ENCODE results near the gene ASPHD2.
"Not testable (repeated sequence)": the region's sequence is repeated elsewhere in the genome, so short reads cannot be mapped to it uniquely, and the experiment has no call there.

ASPHD2 gene

GRCh38 chr22:26428515-26429457 lies at the start of gene ASPHD2:
TSS of gene ASPHD2 (plus strand) at chr22:26429260. CDS start at chr22:26433616, 4,356 bp downstream.
- peak; percentile 81 for DNase-seq (ENCODE audit: low spot score)

GRCh38 chr22:26380072-26380830 lies 48.8 kb upstream of the ASPHD2 start:
- DNase-seq (ENCODE audit: low spot score): no peak

- no peak for DNase-seq (ENCODE audit: low spot score)
Measured at GRCh38 chr22:26382782-26383181, 46.3 kb upstream of the ASPHD2 start.

DNA sequence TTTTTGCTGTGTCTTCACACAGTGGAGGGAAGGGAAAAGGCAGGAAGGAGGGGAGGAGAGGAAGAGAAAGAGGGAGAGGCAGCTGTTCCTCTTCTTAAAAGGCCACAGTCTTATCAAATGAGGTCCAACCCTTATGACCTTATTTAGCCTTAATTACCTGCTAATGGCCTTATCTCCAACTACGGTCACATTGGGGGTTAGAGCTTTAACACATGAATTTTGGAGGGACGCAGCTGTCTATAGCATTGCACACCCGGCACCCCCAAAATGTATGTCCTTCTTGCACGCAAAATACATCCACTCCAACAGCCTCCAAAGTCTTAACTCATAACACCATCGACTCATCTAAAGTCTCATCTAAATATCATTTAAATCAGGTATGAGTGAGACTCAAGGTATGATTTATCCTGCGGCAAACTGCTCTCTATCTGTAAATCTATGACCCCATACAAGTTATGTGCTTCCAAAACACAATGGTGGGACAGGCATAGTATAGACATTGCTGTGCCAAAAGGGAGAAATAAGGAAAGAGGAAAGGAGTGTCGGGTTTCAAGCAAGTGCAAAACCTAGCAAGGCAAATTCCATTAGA lies 45.0 kb upstream of the ASPHD2 start:
- DNase-seq (ENCODE audit: low spot score): no peak

GRCh38 chr22:26385164-26385563 lies 43.9 kb upstream of the ASPHD2 start:
- no peak for DNase-seq (ENCODE audit: low spot score)

DNA sequence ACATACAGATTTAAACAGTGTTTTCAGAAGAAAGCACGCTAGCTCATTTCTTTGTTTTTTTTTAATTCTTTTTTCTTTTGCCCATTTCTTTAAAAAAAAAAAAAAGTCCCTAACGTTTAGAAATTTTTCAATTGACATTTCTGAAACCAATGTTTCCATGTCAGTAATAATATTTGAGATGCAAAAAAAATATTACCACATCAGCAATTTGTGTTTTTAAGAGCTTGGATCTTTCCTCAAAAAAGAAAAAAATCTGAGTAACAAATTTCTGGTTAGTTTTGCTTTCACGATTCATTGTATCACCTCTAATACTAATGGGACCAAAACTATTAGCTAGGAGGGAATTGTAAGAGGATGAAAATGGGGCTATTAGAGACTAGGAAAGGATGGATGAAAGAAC lies 39.9 kb upstream of the ASPHD2 start:
- DNase-seq (ENCODE audit: low spot score): no peak

DNA sequence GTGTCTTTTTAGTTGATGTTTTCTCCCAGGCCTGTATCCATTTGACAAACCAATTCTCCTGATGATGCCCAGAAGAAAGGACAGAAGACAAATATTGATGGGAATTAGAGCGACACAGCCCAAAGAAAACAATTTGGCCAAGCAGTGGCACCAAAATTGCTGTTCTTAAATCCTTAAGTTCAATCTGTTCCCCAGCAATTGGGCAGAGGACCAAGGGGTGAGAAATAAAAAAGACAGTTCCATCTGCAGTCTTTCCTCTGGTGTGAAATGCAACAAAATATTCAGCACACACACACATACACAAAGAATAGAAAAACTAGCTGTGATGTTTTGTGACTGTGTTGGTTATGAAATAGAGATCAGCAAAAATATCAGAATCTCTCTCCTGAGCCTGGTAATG lies 38.0 kb upstream of the ASPHD2 start:
- DNase-seq (ENCODE audit: low spot score): no peak

DNA sequence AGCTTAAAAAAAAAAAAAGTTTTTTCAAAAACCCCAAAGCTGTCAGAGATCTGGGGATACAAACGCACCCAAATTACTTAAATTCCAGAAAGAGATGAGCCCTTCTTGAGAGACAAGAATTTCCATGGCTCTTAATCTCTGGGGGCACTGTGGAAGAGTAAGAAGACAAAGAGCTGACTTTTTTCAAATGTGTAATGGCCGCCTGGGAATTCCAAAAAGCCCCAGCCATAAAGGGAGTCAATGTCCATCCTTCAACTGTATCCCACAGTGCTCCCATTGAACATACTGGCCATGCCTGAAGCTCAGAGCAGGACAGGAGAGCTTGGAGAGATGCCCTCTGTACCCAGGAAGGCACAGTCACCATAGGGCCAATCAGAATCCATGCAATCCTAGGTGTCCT lies 37.4 kb upstream of the ASPHD2 start:
- no peak for DNase-seq (ENCODE audit: low spot score)

DNA sequence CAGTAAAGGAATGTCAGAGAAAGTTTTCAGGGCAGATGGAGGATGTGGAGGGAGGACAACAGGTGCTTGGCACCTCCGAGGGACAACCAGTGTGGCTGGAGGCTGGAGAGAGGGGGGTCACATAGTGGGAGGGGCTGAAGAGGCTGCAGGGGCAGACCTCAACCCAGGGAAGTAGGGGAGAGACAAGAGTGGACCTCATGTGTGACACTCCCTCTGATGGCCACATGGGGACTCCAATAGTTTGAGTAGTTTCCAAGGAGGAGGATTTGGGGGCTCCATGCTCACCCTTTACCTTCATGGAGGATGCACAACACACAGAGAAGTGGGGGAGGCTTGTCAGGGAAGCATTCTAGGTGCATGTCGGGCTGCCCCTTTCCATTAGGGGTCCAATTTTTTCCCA lies 35.1 kb upstream of the ASPHD2 start:
- no peak for DNase-seq (ENCODE audit: low spot score)

GRCh38 chr22:26394777-26395176 lies 34.3 kb upstream of the ASPHD2 start:
- DNase-seq (ENCODE audit: low spot score): no peak

DNA sequence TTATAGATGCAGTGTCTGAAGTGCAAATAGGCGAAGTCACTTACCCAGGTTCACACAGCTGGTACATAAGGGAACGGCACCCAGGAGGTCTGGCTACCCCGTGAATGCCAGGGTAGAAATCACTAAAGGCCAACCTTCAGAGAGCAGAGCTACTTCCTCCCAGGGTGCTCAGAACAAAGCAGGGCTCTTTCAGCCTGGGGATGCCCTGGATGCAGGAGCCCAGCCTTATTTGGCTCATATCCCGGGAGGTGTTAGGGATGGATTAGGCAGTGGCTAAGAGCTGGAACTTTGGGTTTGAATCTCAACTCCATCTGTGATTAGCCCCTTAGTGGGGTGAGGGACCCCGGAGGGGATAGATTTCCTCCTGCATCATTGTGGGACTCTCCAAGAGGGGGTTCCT lies 33.1 kb upstream of the ASPHD2 start:
- no peak for DNase-seq (ENCODE audit: low spot score)

DNA sequence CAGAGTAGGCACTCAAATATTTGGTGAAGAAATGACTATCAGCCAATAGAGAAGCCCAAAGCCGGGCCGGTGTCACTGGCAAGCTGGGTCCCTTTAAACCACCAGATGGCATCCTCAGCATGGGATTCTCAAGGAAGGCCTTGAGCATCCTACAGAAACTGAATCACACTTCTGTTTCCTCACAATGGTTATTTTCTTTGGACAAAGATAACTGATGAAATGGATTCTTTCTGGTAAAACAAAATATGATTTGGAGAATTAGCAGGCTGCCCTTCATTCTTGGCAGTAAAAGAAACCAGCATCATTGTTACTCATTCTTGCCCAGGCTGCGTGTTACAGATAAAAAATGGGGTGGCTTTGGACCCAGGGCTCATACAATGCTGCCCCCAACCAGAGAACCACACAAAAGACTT lies 30.3 kb upstream of the ASPHD2 start:
- peak; percentile 58 for DNase-seq (ENCODE audit: low spot score)

DNA sequence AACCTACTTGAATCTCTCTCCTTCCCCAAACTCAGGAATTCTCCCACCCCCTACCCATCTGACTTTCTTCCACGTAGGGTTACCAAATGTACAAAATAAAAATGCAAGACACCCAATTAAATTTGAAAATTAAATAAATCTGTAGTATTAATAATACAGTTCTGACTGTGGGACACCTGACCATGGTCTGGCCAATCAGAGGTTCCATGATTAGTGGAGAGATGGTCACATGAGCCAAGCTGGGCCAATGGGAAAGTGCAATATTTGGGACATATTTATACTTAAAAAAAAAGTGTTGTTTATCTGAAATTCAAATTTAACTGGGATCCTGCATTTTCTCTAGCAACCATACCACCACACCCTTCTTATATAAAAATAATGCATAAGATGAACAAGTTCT lies 29.8 kb upstream of the ASPHD2 start:
- DNase-seq (ENCODE audit: low spot score): no peak

- DNase-seq (ENCODE audit: low spot score): no peak
Measured at GRCh38 chr22:26401726-26402125, 27.3 kb upstream of the ASPHD2 start.

DNA sequence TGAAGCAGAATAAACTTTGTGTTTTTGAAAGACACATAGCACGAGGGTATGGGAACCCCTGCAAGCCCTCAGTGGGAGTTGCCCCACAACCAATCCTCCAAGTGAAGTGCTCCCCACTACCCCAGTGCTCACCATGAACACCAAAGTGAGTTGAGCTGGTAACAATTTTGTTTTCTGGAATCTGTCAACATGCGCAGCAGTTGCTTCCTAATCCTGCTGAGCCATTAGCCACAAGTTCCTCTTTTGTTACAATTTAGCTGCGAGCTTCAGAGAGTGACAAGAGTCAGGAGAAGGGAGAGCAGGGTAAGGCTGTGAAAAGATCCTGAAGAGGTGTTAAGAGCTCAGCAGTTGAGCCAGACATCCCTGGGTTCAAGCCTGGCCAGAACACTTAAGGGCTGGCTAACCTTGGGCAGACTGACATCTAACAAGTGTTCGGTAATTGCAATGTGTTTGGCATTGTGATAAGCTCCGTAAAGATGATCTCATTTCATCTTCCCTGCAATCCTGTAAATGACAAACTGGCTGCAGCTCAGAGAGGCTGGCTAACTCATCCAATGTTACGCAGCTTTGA lies 24.1 kb upstream of the ASPHD2 start:
- no peak for DNase-seq (ENCODE audit: low spot score)

- no peak for DNase-seq (ENCODE audit: low spot score)
Measured at GRCh38 chr22:26406118-26406517, 22.9 kb upstream of the ASPHD2 start.

DNA sequence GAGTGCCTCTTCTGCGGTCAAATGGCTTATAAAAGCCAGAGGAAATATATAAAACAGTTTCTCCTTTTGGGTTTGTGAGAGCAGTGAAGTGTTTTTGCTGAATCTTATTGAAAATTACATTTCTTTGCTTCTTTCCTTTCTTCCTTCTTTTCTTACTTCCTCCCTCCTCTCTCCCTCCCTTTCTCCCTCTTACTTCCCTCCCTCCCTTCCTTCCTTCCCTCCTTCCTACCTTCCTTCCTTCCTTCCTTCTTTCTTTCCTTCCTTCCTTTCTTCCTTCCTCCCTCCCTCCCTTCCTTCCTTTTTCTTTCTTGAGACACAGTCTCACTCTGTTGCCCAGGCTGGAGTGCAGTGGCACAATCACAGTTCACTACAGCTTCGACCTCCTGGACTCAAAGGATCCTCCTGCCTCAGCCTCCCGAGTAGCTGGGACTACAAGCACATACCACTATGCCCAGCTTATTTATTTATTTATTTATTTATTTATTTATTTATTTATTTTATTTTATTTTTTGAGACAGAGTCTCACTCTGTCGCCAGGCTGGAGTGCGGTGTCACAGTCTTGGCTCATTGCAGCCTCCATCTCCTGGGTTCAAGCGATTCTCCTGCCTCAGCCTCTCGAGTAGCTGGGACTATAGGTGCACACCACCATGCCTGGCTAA lies 20.4 kb upstream of the ASPHD2 start:
- DNase-seq (ENCODE audit: low spot score): not testable (repeated sequence)

GRCh38 chr22:26409719-26410335 lies 19.2 kb upstream of the ASPHD2 start:
- no peak for DNase-seq (ENCODE audit: low spot score)

- no peak for DNase-seq (ENCODE audit: low spot score)
Measured at GRCh38 chr22:26410386-26410785, 18.7 kb upstream of the ASPHD2 start.

GRCh38 chr22:26414347-26414746 lies 14.7 kb upstream of the ASPHD2 start:
- DNase-seq (ENCODE audit: low spot score): no peak

DNA sequence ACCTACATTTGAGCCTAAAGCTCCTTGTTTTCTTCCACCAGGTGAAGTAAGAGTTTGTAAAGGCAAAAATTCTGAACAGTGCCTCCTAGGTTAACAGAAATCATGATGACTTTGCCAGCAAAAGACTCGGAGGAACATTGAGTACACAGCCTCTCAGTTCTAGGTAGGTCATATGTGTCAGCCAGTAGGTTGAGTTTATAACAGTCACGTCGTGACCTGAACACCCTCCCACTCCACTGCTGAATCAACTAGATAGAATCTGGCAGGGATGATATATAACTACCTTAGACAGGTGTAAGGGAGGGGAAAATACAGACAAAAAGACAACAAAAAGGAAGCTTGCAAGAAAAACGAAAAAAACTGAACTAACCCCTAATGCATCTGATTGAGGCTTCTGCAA lies 12.8 kb upstream of the ASPHD2 start:
- DNase-seq (ENCODE audit: low spot score): no peak

Measured in kidney tubule cell (primary cell).